HL-60 (cell line): ENCODE measurements around the gene COL18A1.

Experiments used
- DNase-seq, 2 experiments: peaks; one replicate each; pipeline ENCODE4 v3.0.0-alpha.2; 2010 to 2020; ENCODE audit warnings: low read depth in 1 of 2, low spot score in 1 of 2
- H3K27ac ChIP-seq: fragments of 250-450 bp; sonication (Bioruptor Pico); replicated peaks from 2 replicates; pipeline ENCODE4 v1.5.1; 2020; ENCODE audit warnings: mild to moderate bottlenecking, moderate library complexity
- H3K27me3 ChIP-seq: fragments of 250-450 bp; sonication (Bioruptor Pico); 2 replicates; pipeline ENCODE4 v1.5.1; 2021; ENCODE audit warnings: mild to moderate bottlenecking, moderate library complexity; ENCODE audit not compliant: insufficient read depth, poor library complexity, severe bottlenecking
- H3K4me3 ChIP-seq: replicated peaks from 2 replicates; pipeline ENCODE4 v1.5.1; 2011; ENCODE audit warnings: mild to moderate bottlenecking, control low read depth, low read length; ENCODE audit not compliant: insufficient read depth
- GABPA ChIP-seq: IDR thresholded peaks from 2 replicates; pipeline ENCODE4 v1.6.1; 2012; ENCODE audit warnings: low read depth
- POLR2AphosphoS5 ChIP-seq: IDR thresholded peaks from 2 replicates; pipeline ENCODE4 v1.6.1; 2012; ENCODE audit warnings: low read depth
- SPI1 ChIP-seq: IDR thresholded peaks from 2 replicates; pipeline ENCODE4 v1.6.1; 2012; ENCODE audit warnings: low read depth, mild to moderate bottlenecking, borderline replicate concordance
- TF ChIP-seq, protein P1 (sequence below): IDR thresholded peaks from one replicate; pipeline ENCODE4 v1.5.1; 2011; ENCODE audit warnings: low read length, control low read depth, inconsistent platforms; ENCODE audit not compliant: insufficient read depth
- TF ChIP-seq, protein P2 (sequence below): IDR thresholded peaks from 2 replicates; pipeline ENCODE4 v1.6.1; 2012; ENCODE audit warnings: low read depth; ENCODE audit not compliant: insufficient replicate concordance

COL18A1 gene

DNA sequence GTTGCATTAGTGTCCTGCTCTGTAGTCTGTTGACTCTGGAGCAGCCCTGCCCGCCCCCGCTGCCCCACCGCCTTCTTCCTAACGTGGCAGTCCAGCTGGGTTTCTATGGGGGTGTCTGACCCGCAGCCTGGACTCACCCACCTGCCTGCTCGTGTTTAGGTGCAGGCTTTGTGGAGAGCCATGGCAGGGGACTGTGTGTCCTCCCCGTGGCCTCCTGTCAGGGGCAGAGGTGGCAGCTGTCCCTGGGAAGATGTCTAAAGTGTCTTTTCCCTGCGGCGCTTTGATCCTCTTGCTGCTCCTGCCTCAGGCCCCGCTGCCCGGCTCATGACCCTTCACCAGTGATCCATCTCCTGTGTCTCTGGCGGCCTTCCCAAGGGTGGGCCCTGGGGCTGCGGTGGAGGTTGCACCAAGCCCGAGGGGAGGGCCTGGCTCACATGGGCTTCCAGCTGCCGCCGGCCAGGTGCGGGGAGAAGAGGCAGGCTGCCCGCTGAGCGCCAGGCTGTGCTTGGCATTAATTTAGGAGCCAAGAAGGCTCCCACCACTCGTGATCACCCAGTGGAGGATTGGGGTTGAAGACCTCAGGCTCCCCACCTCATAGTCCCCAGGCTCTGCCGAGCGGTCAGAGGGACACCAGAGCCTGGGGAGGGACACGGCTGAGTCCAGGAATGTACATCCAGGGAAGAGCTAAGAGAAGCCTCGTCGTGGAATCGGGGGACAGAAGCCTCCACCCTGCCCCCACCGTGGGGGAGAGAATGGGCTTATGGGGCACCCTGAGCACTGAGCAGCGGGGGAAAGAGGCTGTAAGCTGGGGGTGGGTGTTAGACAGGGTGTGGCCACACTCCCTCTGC lies 44.1 kb downstream of the COL18A1 start:
- H3K4me3 ChIP-seq = no peak overlapping the region
- H3K27ac ChIP-seq = no peak overlapping the region
- no peak for DNase-seq
- TF ChIP-seq SPI1 (no peak), POLR2AphosphoS5 (no peak), GABPA (no peak)
- TF ChIP-seq, protein P1, sequence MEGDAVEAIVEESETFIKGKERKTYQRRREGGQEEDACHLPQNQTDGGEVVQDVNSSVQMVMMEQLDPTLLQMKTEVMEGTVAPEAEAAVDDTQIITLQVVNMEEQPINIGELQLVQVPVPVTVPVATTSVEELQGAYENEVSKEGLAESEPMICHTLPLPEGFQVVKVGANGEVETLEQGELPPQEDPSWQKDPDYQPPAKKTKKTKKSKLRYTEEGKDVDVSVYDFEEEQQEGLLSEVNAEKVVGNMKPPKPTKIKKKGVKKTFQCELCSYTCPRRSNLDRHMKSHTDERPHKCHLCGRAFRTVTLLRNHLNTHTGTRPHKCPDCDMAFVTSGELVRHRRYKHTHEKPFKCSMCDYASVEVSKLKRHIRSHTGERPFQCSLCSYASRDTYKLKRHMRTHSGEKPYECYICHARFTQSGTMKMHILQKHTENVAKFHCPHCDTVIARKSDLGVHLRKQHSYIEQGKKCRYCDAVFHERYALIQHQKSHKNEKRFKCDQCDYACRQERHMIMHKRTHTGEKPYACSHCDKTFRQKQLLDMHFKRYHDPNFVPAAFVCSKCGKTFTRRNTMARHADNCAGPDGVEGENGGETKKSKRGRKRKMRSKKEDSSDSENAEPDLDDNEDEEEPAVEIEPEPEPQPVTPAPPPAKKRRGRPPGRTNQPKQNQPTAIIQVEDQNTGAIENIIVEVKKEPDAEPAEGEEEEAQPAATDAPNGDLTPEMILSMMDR = no peak
- TF ChIP-seq, protein P2, sequence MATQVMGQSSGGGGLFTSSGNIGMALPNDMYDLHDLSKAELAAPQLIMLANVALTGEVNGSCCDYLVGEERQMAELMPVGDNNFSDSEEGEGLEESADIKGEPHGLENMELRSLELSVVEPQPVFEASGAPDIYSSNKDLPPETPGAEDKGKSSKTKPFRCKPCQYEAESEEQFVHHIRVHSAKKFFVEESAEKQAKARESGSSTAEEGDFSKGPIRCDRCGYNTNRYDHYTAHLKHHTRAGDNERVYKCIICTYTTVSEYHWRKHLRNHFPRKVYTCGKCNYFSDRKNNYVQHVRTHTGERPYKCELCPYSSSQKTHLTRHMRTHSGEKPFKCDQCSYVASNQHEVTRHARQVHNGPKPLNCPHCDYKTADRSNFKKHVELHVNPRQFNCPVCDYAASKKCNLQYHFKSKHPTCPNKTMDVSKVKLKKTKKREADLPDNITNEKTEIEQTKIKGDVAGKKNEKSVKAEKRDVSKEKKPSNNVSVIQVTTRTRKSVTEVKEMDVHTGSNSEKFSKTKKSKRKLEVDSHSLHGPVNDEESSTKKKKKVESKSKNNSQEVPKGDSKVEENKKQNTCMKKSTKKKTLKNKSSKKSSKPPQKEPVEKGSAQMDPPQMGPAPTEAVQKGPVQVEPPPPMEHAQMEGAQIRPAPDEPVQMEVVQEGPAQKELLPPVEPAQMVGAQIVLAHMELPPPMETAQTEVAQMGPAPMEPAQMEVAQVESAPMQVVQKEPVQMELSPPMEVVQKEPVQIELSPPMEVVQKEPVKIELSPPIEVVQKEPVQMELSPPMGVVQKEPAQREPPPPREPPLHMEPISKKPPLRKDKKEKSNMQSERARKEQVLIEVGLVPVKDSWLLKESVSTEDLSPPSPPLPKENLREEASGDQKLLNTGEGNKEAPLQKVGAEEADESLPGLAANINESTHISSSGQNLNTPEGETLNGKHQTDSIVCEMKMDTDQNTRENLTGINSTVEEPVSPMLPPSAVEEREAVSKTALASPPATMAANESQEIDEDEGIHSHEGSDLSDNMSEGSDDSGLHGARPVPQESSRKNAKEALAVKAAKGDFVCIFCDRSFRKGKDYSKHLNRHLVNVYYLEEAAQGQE = no peak
- H3K27me3 ChIP-seq = no peaks in the 10 kb centered on the region

DNA sequence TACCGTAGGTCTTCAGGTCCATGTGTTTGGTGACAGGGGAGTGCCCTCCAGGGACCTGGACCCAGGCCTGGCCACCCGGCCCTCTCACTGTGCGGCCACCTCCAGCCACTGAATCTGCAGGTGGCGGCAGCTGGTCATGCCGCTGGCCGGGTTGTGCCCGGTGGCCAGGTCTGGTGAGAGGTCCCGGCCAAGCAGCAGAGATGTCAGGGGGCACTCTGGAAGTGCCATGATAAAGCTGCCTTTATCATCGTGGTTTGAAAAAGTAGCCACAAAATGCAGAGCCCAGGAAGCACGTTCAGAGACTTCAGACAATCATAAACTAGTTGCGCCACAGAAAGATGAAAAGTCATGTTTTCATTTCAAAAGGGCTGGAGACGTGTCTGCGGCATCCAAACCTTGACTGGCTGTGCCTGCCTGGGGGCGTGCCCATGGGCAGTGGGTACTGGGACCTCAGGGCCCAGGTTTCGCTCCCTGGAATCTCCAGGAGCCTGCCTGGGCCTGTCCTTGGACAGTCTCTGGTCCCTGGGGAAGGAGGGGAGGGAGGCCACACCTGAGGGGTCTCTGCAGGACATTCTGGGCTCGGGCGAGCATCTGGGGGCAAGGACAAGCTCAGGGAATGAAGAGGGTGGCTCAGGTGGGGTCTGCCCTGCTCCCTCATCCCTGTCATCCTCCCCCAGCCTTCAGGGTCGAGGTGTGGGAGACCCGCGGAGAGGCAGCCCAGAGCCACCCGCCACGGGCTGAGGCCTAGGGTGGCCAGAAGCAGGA lies 44.9 kb downstream of the COL18A1 start:
- Histone ChIP-seq H3K27ac (no peak overlapping the region), H3K27me3 (peaks cover 3% of the 10 kb centered on the region), H3K4me3 (no peak overlapping the region)
- DNase-seq = no peak
- TF ChIP-seq GABPA = no peak
- TF ChIP-seq SPI1 = no peak
- TF ChIP-seq, protein P2 = no peak
- TF ChIP-seq, protein P1 = no peak
- TF ChIP-seq POLR2AphosphoS5 = no peak

DNA sequence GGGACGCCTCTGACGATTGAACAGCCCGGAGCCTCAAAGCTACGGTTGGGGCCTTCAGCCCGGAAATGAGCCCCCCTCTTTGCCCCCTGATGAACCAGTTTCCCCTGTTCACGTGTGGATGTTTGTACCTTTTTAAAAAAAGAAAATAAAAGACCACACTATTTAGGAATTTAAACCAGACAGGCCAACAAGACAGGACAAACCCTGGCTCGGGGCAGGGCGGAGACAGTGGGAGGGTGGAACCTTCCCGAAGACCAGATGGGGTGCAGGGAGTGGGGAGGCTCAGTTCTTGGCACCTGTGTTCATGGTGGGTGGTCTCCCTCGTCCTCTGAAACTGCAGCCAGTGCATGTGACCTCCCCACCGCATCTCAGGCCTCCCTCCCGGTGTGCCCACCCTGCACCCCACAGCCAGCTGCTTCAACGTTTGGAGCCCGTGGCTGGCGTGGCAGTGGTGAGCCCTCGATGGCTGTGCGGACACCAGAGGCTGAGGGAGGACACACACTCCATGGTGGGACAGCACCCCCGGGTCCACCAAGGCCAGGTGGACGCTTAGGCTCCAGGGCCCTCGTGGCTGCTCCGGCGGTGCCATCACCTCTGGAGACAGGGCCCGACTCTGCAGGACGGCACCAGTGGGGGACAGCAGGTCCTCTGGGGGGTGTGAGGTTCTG lies 45.6 kb downstream of the COL18A1 start:
- H3K27ac ChIP-seq = no peak overlapping the region
- DNase-seq = no peak
- peaks cover 10% of the 10 kb centered on the region for H3K27me3 ChIP-seq
- TF ChIP-seq, protein P1 = no peak
- TF ChIP-seq SPI1 (no peak), POLR2AphosphoS5 (no peak), GABPA (no peak)
- TF ChIP-seq, protein P2 = no peak
- no peak overlapping the region for H3K4me3 ChIP-seq
